Measurements from ENCODE around the gene ZP3. TPM values are rescaled to one million over a fixed set of nuclear protein-coding genes. Genes with fewer than 3 reads are reported as not detected.
"Not testable (repeated sequence)": the region's sequence is repeated elsewhere in the genome, so short reads cannot be mapped to it uniquely, and the experiment has no call there.

Gene ZP3
- total RNA-seq, 4 donors from 2014 or later = 1.2 to 19.4 (median 2.4) TPM; not detected in 1

GRCh38 chr7:76423666-76424412 lies 911 bp upstream of the ZP3 start:
- TF ChIP-seq CTCF (IDR thresholded peaks at IDR 0.05) = no peak
- no peak for TF ChIP-seq POLR2A (IDR thresholded peaks at IDR 0.05)
- no peak for TF ChIP-seq EP300 (IDR thresholded peaks at IDR 0.05)
- peaks cover 0 to 9% (median 0%) of the 10 kb centered on the region in 4 donors for H3K9me3 ChIP-seq
- H3K27ac ChIP-seq = no peak overlapping the region
- peaks cover 0 to 9% of the 10 kb centered on the region in 2 donors for H3K27me3 ChIP-seq
- WGBS, 2 donors = 50 to 52% methylated on average over 15 of the region's 15 CpGs
- DNase-seq (ENCODE audit: low spot score in 2 of 2) = no peak
- H3K4me1 ChIP-seq = peaks cover 0 to 6% (median 0%) of the 10 kb centered on the region in 4 donors
- no peaks in the 10 kb centered on the region for H3K36me3 ChIP-seq
- H3K4me3 ChIP-seq = no peak overlapping the region

- Histone ChIP-seq H3K4me1 (peaks cover 0 to 6% (median 0%) of the 10 kb centered on the region in 4 donors), H3K27me3 (peaks cover 0 to 9% of the 10 kb centered on the region in 2 donors), H3K4me3 (no peak overlapping the region), H3K9me3 (peaks cover 0 to 4% (median 0%) of the 10 kb centered on the region in 4 donors), H3K36me3 (no peaks in the 10 kb centered on the region), H3K27ac (no peak overlapping the region)
- no peak for DNase-seq (ENCODE audit: low spot score in 2 of 2)
- TF ChIP-seq EP300 (IDR thresholded peaks at IDR 0.05) (no peak), POLR2A (IDR thresholded peaks at IDR 0.05) (no peak), CTCF (IDR thresholded peaks at IDR 0.05) (no peak)
- 90 to 94% methylated on average over 5 to 9 of the region's 9 CpGs for WGBS, 2 donors
These were observed 406 bp downstream of the ZP3 start for GRCh38 chr7:76425156-76425555.

GRCh38 chr7:76425558-76425957 lies 808 bp downstream of the ZP3 start:
- not testable (repeated sequence) for H3K36me3 ChIP-seq; H3K4me1 ChIP-seq; H3K9me3 ChIP-seq; H3K4me3 ChIP-seq; H3K27me3 ChIP-seq; H3K27ac ChIP-seq; DNase-seq (ENCODE audit: low spot score in 2 of 2)
- WGBS, 2 donors = 88 to 91% methylated on average over 4 of the region's 4 CpGs

- peaks cover 0 to 6% (median 0%) of the 10 kb centered on the region in 4 donors for H3K4me1 ChIP-seq
- peaks cover 0 to 9% of the 10 kb centered on the region in 2 donors for H3K27me3 ChIP-seq
- H3K9me3 ChIP-seq = no peaks in the 10 kb centered on the region
- H3K27ac ChIP-seq = no peak overlapping the region
- no peak overlapping the region for H3K4me3 ChIP-seq
- TF ChIP-seq POLR2A (IDR thresholded peaks at IDR 0.05) (no peak), EP300 (IDR thresholded peaks at IDR 0.05) (no peak), CTCF (IDR thresholded peaks at IDR 0.05) (no peak)
- no peak for DNase-seq (ENCODE audit: low spot score in 2 of 2)
- H3K36me3 ChIP-seq = no peaks in the 10 kb centered on the region
- 68 to 80% methylated on average over 2 to 4 of the region's 4 CpGs for WGBS, 2 donors
These were observed 1.5 kb downstream of the ZP3 start for GRCh38 chr7:76426246-76426645.

GRCh38 chr7:76427635-76428034 lies 2.9 kb downstream of the ZP3 start:
- H3K9me3 ChIP-seq = no peaks in the 10 kb centered on the region
- H3K4me3 ChIP-seq = no peak overlapping the region
- H3K27ac ChIP-seq = no peak overlapping the region
- TF ChIP-seq CTCF (IDR thresholded peaks at IDR 0.05) = no peak
- TF ChIP-seq EP300 (IDR thresholded peaks at IDR 0.05) = no peak
- H3K36me3 ChIP-seq = no peaks in the 10 kb centered on the region
- peaks cover 0 to 6% (median 0%) of the 10 kb centered on the region in 4 donors for H3K4me1 ChIP-seq
- H3K27me3 ChIP-seq = peaks cover 0 to 9% of the 10 kb centered on the region in 2 donors
- no peak for DNase-seq (ENCODE audit: low spot score in 2 of 2)
- 79 to 81% methylated on average over 5 of the region's 5 CpGs for WGBS, 2 donors
